ENCODE measurements around the gene DDX47.

DNA sequence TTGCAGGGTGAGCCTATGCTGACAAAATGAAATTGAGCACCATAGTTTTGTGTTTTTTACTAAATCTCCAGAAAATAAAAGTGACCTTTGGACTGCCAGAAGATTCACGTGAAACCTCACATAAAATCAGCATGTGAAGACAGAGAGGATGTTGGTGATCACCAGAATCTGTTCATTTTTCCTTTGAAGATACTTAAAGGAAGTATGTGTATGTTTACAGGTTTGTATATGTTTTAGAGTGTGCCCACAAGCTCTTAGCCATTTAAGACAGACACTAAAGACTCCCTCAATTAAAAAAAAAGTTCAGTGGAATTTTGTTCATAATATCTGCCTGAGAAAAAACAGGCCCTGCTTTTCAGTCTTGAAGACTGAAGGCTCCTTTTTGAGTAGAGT, 25.9 kb downstream of the DDX47 start:
- TF ChIP-seq POLR2AphosphoS5 (IDR thresholded peaks at IDR 0.05) (no peak), POLR2A (IDR thresholded peaks at IDR 0.05) (no peak), EP300 (IDR thresholded peaks at IDR 0.05) (no peak)
- TF ChIP-seq, protein P1, sequence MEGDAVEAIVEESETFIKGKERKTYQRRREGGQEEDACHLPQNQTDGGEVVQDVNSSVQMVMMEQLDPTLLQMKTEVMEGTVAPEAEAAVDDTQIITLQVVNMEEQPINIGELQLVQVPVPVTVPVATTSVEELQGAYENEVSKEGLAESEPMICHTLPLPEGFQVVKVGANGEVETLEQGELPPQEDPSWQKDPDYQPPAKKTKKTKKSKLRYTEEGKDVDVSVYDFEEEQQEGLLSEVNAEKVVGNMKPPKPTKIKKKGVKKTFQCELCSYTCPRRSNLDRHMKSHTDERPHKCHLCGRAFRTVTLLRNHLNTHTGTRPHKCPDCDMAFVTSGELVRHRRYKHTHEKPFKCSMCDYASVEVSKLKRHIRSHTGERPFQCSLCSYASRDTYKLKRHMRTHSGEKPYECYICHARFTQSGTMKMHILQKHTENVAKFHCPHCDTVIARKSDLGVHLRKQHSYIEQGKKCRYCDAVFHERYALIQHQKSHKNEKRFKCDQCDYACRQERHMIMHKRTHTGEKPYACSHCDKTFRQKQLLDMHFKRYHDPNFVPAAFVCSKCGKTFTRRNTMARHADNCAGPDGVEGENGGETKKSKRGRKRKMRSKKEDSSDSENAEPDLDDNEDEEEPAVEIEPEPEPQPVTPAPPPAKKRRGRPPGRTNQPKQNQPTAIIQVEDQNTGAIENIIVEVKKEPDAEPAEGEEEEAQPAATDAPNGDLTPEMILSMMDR (IDR thresholded peaks at IDR 0.05): no peak
